Measurements from ENCODE around the gene POLR1A.

Gene POLR1A

DNA sequence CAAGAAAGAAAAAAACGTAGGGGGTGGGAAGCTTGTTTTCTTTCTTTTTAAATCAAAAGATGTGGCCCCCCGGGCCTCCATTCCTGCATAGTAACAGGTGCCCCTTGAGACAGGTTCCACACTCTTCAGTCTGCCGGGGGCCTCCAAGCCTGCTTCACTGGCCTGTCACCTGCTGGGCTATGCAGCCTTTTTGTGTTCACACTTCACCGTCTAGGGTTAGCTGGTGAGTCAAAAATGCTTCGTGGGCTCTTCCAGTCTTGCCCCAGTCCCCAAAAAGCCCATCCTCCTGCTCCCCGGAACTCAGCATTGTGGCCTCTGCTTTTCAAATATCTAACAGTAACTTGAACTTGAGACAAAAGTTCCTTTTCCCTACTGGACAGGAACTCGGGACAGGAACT is 67.9 kb downstream of the POLR1A start:
- DNase-seq (ENCODE audit: low read depth): no peak

DNA sequence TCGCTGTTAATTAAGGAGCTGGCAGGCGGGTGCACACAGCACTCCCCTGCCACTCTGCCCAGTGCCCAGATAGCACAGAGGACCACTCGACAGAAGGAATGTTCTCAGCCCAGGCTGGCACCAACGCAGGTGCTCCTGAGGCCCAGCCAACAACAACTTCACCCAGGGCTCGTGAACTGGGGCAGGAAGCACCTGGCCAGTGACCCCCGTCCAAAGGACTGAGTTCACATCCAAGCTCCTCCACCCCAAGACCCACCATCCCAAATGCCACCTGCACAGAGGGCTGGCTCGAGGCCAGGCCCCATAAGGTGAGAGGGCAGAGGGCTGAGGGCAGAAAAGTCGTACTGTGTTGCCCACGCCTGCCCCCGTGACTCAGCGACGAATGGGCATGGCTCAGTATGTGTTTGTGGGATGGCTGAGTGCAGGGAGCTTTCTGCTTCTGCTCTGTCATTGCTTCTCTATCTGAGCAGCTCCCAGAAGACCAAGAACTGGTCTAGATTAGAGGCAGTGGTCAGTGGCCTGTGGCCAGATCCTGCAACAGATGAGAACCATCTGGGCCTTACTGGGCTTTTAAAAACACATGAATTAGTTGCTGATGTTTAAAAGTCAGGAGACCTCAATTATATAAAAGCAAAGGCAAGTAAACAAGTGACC is 68.4 kb downstream of the POLR1A start:
- DNase-seq (ENCODE audit: low read depth): peak; percentile 96

DNA sequence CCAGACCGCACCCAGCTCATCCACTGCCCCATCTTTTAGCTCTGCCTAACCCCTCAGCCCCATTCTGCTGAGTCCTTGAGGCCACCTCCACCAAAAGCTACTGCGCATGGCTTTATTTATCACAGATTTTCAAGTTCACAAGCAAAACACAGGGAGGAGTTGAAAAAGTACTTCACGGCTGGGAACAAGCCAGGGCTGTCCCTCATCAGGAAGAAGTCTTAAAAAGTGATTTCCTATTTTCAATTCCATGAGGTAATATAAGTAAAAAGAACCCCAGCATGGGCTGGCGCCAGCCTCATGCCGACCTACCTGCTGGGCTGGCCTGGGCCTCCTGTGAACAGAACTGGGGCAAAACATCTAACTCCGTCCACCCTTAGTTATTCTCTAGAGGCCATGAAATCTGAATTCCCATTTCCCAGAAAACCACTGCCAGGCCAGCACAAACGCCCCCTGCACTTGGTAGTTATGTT is 69.0 kb downstream of the POLR1A start:
- DNase-seq (ENCODE audit: low read depth): no peak

DNA sequence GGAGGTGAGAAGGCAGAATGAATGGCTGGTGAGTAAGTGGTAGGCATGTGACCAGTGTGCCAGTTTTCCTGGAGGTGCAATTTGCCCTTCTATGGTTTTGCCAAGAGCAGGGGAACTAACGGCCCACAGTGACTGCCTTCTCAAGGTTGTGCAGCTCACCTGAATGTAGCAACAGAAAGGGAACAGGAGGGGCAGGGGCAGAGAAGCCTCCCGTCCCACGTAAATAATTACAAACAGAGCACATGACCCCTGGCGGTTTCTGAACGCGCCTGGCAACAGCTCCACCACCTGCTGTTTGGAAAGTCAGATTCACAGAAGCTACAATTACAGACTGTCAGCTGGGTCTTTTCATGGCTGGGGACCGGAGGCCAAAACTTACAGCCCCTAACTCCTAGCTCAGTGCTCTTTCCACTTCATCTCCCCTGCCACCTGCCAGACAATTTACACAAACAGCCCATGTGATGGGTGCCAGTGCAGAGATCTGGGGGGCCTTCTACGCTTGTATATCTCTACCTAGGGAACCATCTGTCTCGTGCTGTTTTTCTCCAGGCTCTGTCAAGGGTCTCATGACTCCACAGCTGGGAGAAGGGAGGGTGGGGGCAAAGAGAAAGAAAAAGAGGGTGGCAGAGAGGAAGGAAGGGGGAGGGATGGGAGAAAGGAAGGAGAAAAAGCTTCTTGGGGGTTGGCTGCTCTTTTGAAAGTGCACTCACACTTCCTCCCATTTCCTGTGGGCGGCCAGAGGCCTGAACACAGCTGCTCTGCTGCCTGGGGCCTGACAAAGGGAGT is 69.6 kb downstream of the POLR1A start:
- DNase-seq (ENCODE audit: low read depth): peak; percentile 74

DNA sequence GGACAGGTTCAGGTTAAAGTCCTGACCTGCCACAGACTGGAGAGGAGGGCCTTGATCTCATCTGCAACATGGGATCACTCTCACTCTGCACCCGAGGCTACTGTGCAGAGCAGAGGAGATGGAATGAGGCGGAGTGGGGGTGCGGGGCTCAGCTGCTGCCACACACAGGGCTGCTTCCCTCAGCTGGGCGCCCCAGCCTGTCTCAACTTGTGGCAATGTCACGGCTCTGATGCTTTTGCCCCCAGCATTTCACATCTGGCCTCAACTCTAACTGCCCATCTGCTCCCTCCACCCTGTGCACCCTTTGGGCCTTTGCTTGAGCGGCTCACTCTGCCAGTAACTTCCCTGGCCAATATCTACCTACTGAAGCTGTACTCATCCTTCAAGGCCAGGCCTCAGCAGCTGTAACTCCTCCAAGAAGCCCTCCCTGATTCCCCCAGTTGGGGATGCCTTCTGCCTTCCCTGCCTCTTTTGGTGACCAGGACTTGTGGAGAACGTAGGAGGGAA is 70.3 kb downstream of the POLR1A start:
- DNase-seq (ENCODE audit: low read depth): no peak

DNA sequence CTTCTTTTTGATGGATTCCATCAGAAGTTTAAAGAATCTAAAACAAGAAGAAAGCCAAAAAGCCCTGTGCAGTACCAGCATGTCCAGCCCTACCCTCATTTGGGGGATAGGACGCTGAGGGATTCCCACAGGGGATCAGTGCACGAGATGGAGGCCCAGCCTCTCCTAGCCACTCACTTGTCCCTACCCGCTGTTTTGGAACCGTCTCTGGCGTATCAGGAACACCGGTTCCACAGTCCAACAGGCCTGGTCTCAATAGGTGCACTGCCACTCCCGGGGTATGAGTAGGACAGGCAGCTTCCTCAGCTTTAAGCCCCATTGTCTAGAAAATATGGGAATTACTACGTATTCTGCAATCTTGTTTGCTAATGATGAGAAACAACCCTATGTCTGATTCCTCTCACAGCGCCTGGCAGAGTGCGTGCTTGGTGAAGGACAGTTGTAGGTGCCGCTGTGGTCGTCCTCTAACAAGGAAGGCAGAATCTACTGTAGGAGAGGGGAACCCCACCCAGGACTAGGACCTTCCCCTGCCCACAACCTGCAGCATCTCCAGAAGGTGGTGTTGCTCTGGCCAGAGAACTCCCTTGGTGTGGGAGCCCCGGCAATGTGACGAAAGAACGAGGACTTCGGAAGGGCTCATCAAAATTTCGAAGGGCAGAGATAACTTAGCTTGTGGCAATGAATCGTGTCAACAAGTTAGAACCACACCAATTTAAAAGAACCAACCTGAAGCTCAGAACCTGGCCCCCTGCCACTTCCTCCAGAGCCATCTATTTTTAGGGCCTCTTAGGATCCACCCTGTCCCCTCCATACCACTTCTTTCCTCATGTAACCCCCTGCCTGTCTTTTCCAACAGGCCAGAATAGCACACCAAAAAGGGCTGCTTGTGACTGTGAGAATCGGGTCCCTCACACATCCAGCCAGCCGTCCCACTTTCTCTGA is 71.7 kb downstream of the POLR1A start:
- no peak for DNase-seq (ENCODE audit: low read depth)

DNA sequence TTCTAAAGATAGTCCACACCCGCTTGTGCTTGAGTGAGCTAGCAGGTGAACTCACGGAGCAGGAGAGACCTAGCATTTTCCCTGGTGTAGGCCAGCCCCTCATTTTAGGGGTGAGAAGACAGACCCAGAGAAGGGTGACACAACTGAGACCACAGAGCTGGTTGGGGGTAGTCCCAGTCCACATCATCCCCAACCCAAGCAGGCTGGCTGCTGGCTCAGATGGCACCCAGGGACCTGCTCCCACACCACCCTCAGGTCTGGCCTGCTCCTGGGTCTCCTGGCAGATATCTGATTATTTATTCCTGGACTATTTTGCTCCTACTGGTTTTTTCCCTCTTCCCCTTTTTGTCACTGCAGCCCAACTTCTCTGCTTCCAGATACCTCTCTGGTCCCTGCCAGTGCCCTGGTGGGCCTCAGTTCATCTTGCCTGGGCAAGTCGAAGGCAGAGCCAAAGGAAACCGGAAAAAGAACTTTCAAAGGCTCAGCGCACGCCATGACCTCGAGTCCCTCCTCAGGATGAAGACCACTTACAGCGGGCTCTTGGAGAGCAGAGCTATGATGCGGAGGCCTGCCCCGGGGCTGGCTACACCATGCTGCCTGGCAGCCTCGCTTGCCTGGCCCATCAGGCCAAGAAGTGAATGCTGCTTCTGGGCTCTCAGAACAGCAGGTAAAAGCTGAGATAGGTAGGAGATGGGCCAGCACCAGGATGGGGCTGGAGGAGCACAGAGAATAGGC is 72.7 kb downstream of the POLR1A start:
- DNase-seq (ENCODE audit: low read depth): no peak

DNA sequence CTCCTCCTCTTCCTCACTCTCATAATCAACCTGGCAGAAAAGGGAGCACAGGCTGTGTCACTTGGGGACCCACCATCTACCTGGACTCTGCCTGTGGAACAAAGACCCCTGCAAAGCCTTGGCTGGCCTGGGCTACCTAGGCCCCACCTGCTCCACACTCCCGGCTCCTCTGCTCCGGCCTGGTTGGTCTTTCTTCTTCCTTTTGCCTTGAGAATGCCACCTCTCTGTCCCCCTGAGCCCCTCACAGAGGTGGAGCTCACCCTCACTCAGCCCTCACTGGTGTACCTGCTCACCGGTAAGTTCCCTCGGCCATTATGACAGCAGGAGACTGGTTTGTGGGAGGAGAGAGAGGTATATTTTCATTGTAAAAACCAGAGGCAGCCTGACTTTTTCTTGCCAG is 74.1 kb downstream of the POLR1A start:
- DNase-seq (ENCODE audit: low read depth): no peak

DNA sequence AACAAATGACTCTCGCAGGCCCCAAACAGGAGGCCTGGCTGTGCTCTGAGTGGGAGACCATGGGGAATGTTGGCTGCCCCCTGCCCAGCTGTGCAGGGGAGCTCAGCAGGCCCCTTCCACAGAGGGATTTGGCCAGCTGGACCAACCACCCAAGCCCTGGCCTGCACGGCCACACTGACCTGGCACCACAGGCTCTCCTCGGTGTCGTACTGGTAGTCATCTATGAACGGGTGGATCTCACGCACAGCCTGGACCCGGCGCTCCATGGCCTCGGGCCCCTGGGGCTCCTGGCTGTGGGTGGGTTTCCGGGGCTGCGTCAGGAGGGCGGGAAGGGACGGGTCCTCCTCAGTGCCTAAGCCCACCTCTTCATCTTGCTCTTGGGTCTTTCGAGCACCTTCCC is 74.5 kb downstream of the POLR1A start:
- DNase-seq (ENCODE audit: low read depth): no peak

DNA sequence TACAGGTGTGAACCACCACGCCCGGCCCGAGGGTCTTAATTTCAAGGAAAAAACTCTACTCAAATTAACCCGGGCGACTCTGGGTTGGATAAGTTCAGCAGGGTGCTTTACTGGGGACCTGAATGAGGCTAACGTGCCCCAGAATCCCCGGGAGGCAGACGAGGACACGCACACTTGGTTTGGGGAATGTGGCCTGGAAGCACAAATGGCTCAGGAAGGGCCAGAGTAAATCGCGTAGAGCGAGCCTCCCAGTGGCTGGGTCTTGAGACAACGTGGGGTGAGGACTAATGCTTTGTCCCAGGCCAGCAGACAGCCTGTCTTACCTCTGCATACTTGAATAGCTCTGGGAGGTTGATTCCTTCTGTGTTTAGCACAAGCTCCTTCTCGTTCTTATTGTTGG is 75.8 kb downstream of the POLR1A start:
- no peak for DNase-seq (ENCODE audit: low read depth)

DNA sequence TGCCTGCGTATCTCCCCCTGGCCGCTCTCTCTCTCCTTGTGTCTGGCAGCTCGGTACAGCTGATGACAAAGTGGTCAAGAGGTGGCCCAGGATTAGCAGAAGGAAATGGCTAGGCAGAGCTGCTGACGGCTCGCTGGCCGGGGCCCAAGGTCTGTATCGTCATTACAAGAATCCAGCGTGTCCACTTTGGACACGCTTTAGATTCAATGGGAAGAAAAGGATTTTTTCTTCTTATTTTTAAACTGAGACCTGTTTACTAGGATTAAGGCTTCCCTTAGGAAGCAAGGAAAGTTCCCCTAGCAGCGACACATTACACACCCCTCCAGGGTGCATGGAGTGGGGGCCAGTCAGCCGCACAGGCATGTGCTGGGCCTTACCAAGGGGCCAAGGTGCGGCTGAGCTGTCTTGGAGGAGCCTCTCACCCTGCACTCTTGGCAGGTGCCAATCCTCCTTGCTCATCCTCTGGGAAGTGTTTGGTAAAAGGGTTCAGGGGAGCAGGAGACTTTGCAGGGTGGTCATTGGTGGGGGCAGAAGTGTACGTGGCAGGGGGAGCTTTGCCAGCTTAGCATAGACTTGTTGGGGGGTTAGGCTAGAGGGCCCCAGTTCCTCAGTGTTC is 76.8 kb downstream of the POLR1A start:
- no peak for DNase-seq (ENCODE audit: low read depth)

DNA sequence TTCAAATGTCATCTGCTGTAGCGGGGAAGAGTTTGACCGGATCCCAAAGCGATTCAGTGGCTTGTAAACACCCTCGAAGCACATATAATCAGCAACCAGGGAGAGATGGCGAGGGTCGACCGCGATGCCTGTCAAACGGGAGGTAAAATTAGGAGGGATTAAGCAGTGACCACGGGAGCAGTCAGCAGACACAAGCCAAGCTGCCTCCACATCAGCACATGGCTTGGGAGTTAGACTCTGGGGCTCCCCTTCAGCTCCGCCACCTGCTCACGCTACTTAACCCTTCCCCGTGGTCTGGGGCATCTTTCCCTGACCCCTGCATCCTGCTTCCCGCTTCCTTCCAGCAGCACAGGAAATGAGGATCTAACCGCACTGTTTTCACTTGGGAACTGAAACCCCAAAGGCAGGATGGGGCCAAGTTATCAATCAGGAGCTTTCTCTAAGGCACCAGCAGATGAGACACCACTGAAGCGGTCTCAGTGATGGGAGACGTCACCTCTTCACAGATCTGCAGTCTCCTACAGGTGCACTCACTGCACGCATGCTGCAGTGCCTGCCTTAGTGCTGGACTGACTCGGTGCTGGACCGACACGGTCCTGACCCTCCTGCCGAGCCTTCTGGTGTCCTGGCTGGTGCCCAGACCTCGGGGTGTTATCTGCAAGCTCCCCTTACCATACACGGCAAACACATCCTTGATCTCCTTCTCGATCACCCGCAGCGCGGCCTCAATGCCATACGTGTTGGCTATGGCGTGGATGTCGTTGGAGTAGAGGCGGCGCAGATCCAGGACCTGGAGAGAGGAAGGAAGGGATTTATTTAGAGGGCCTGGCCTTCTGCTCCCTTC is 77.5 kb downstream of the POLR1A start:
- no peak for DNase-seq (ENCODE audit: low read depth)

DNA sequence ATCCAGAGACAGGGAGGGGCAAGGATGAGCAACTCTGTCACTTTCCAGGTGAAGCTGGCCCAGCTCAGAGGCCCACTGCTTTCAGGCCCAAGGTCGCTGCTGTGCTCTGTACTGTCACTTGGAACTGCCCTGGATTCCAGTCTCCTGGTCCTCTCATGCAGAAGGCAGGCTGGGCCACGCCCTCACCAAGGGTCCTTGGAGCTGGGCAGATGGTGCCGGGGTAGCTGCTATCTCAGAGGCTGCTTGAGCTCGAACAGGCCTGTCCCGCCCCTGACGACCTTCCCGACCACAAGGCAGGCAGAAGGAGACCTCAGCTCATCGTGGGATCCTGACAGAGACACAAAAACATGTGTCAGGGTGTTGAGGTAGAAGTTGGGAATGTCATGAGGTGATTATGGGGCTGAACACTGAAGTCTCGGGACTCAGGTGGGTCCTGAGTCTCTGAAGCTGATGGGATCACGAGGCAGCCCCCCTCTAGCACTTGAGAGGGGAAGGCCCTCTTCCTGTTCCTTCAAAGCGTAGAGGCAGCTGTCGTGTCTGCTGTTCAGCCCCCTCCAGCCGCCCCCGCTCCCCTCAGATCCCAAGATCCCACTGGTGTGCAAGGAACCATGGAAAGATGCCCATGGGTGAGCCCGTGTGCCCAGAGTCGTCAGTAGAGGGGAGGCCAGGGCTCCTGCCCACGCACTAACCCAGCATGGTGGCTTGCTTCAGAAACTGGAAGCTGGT is 78.3 kb downstream of the POLR1A start:
- DNase-seq (ENCODE audit: low read depth): no peak

DNA sequence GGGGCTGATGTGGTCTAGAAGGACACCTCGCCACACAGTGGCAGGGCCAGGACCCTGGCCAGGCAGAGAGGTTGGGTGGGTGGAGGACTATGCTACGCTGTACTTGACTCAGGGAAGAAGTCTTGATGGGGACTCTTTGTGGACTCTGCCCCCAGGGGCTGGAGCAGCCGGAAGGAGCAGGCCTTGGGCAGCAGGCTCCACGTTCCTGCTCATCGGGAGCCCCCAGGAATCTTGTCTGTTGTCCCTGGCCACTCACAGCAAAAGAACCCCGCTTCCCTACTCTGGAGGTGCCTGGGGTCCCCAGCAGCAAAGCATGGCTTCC is 79.0 kb downstream of the POLR1A start:
- no peak for DNase-seq (ENCODE audit: low read depth)

DNA sequence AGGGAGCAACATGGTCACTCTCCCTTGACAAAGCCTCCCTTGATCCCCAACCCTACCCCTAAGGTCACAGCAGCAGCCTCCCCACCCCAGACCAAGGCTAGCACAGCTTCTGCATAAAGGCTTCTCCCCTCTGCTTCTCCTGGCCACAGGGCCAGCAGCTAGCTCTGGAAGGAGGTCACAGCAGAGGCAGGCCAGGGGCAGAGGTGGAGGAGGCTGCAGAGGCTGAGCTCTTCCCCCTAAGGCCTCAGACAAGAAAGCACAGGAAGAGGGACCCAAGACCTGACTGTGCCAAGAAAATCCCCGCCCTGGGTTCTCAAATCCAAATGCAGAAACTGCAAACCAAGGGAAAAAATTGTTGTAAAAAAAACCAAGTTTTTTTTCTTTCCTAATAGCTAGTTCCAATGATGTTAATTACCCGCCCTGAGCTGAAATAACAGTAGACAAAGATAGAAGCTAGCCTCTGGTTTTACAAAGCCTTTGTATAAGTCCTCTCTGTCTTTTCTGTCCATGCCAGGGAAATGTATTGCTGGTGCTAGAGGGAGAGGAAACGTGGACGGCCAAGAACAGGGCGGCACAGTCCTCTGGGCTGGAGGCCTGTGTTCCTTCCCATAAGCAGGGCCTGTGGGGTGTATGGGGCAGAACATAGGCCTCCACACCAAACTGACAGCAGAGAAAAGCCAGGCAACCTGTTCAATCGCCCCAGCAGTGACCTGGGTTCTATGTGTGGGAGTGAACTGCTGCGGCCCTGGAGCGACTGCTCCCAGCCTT is 79.5 kb downstream of the POLR1A start:
- no peak for DNase-seq (ENCODE audit: low read depth)

DNA sequence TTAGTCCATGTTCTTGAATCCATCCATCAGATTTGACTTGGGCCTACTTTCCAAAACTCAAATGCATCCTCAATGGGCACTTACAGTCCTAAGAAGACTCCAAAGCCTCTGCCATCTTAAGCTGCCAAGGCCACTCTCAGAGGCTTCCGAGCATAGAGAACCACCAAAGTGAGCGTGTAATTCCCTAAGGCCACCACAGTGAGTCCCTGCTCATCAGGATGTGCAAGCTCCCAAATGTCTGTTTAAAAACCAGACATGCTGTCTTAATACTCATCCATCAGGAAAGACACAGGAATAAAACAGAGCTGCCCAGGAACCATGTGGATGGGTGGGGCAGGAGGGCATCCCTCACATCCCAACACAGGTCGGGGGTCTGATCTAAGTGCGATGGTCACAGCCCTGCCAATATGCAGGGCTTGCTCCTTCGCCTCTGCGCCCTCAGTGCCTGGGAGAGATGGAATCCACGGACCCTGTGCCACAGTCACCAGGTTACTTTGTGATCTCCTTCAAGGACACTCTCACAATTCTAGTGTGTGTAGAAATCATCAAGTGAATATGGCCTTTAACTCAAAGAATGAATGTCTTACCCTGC is 80.4 kb downstream of the POLR1A start:
- DNase-seq (ENCODE audit: low read depth): no peak

DNA sequence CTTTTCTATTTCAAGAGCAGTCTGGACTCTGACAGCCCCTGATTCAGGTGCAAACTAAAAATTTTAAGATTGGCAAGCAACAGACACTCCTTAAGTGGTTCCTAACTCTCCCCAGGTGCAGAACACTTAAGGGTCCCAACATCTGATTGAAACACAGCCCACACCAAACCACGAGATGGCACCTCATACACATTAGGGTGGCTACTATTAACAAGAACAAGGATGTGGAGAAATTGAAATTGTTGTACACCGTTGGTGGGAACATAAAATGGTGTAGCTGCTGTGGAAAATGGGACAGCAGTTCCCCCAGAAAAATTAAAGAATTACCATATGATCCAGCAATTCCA is 82.3 kb downstream of the POLR1A start:
- DNase-seq (ENCODE audit: low read depth): no peak

DNA sequence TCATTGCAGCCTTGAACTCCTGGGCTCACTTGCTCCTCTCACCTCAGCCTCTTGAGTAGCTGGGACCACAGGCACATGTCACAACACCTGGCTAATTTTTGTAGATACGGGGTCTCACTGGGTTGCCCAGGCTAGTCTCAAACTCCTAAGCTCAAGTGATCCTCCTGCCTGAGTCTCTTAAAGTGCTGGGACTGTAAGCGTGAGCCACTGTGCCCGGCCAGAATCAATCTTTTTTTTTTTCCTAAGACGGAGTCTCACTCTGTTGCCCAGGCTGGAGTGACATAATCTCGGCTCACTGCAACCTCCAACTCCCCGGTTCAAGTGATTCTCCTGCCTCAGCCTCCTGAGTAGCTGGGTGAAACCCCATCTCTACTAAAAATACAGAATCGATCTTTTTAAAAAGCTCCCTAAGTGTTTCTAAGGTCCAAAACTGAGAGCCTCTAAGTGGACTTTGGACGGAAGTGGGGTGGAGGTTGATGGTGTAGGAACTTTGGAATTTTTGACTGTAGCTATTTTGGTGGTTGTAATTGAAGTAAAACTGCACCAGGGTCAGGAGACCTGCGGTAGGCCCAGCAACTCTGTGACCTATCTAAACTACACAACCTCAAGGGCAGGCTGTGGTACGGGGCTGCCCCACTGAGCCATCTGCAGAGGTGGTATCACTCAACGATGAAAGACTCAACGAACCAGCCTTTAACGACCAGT is 82.9 kb downstream of the POLR1A start:
- DNase-seq (ENCODE audit: low read depth): no peak

Data from fibroblast of gingiva (primary cell).